Fibroblast of skin of right biceps (primary cell): ENCODE results near the gene RANBP3L.
A peak's percentile ranks its signal among the peaks of the same experiment; 100 is the strongest.
"Not testable (repeated sequence)": the region's sequence is repeated elsewhere in the genome, so short reads cannot be mapped to it uniquely, and the experiment has no call there.

ENCODE experiments used
- DNase-seq: peaks from one replicate; pipeline ENCODE4 v3.0.0-alpha.2; 2013

Gene RANBP3L

DNA sequence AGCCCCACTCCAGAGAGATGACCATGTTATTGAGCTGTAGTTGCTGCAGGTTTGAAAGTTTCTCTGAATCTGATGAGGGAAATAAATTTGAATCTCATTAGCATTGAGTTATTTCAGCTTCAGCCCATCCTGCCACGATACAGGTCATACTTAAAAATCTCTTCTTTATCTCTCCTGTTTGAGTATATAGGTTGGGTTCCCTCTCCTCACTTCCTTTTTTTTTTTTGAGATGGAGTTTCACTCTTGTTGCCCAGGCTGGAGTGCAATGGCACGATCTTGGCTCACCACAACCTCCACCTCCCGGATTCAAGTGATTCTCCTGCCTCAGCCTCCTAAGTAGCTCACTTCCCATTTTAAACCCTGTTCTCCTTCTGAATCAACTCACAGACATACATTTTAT lies 17.9 kb downstream of the RANBP3L start:
- DNase-seq: not testable (repeated sequence)

DNA sequence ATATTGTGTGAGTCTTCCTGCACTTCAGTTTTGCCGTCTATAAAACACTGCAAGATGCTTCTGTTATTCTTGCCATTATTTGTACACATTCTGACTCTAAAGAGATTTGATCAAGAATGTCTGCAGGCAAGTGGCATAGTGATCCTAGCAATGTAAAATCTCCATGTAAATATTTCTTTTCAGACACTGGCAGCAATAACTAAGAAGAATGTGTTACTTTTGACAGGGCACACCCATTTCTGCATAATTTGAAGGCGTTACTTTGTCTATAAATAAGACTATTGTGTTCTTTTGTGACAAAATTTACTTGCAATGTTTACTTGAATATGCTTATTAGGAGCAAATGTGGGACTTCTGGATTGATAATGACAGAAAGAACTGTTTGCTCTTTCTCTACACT lies 20.1 kb downstream of the RANBP3L start:
- no peak for DNase-seq

DNA sequence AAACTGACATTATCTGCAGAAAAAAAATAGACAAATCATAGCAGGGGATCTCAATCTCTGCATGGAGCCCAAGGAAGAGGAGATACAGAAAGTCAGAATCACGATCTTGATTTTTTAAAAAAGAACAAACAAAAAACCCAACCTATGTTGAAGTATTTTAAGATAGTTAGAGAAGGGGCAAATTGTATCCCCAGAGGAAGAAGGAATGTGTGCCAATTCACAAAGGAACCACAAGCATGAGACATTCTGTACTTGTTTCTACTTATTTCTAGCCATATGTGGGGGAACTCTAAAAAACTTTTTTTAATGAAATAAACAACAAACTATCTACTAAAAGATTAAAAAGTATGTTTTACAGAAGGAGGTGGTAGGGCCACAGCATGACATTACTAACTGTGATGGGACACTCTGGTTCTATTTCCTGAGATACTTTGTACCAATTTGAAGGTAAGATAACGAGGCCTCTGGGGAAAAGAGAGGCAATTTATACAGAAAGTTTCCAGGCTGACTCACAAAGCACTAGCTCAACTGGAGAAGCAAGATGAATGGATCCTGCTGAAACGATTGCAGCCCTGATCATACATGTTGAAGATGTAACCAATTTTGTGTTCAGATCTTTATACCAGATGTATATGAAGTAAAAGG lies 22.5 kb downstream of the RANBP3L start:
- DNase-seq: peak; percentile 58

DNA sequence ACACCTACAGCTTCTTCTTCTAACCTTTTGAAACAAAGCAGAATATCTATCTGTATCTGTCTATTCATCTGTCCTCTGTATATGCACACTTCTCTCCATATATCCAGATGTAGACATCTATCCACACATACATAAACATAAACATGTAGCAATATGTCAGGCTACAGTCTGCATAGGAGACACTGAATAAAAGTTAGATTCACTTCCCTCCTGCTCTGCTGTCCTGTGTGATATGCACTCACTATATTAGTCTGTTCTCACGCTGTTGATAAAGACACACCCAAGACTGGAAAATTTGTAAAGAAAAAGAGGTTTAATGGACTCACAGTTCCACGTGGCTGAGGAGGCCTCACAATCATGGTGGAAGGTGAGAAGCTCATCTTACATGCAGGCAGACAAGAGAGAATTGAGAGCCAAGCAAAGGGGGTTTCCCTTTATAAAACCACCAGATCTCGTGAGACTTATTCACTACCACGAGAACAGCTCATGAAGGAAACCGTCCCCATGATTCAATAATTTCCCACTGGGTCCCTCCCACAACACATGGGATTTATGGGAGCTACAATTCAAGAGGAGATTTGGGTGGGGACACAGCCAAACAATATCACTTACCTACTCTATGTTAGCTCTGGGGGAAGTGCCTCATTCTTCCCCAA lies 24.1 kb downstream of the RANBP3L start:
- DNase-seq: no peak

DNA sequence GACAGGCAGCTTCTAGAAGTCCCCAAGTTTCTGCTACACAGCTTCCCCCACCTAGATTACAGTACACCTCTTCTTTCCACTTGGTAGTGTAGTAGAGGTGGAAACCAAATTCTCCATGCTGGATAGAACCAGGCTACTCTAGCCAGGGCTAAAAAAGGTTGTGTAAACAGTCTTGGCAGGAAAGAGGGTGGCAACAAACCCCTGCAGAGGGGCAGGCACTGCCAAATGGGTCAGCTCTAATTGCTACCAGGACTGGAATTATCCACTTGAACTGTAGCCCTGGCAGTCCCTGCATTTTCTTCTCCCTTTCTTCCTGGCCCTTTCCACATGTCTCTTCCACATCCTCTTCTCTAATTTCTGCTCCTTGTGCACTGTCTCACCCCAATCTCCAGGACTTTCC lies 24.8 kb downstream of the RANBP3L start:
- no peak for DNase-seq

DNA sequence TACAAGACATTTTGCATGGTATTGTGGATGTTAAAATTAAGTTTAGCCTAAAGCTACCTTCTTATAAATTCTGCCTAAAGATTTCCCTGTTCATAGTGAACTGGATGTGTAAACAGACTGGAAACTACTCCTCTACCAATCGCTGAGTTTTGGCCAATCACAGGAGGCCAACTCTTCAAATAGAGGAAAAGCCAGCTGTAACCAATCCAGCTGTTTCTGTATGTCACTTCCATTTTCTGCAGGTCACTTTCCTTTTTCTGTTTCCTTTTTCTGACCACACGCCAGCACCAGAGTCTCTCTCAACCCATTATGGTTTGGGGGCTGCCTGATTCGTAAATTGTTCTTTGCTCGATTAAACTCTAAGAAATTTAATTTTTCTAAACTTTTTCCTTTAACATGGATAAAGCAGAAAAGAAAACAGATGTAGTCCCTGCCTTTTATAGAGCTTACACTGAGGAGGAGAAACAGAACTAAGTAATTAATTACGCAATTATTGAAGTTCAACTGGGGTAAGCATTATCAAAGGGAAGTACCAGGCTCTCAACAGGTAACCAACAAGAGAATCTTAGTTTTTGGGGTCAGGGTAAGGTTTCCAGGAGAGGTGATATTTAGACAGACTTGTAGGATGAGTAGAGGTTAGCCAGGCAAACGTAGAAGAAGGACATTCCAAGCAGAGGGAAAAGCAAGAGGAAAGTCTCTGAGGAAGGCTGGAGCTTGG lies 27.7 kb downstream of the RANBP3L start:
- DNase-seq: no peak

DNA sequence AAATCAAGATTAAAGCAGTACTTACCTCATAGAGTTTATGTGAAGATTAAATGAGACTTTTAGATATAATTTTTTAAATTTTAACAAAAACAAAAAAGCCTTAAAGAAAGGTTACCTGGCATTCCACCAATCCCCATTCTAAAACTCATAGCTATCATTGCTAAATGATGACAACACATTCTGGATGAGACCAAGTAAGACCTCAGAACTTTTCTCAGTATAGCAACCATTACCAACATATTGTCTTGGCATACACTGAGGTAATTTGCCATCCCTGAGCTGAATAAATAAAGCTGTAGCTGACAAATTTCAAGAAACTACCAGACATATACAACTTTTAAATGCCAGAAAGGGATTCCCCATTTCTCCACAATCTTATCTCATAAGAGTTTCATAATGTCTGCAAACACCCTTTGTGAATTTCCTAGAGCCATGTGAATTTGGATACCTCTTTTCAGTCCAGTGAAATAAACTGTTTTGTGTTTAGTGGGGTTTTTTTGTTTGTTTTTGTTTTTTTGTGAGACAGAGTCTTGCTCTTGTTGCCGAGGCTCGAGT lies 29.5 kb downstream of the RANBP3L start:
- peak; percentile 27 for DNase-seq

DNA sequence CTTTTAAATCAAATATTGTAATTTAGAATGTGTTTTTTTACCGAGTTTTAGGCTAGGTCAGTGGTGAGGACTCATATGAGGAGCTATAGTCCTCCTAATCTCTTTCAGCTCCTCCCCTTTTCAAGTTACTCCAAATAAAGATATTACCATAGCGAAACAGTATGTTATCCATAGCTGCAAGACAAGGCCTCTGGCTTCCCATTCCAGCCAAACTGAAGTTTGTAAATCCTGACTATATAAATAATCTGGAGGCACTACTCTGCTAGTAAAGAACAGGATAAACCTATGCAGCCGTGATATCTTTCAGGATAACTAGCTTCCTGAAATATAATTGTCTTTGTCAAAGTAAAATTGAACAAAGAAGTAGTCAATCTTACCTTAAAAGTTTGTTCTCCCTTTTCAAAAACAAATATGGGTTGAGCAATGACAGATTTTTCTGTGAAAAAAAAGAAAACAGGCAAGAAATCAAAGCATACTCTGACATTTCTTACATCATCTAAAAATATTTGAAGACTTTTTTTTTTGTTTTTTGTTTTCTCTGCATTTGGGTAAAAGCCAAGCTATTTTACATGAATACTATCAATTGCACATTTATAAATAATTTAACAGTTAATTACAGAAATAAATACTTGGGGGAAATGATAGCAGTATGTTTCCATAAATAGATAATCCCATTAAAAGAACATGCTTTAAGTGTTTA lies 30.7 kb downstream of the RANBP3L start:
- no peak for DNase-seq

DNA sequence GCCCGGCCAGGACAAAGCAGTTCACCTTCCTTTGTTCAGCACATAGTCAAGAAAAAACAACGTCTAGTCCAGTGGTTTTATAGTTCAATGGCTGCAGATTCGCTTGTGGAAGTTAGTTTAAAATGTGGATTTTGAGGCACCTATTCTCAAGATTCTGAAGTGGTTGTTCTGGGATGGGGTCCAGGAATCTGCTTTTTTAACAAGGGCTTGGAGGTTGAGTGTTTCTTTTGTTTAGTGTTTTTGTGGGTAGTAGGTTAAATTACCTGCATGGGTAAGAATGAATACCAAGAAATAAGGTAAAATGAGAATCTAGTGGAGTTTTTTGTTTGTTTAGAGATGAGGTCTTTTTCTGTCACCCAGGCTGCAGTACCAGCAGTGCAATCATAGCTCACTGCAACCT lies 31.5 kb downstream of the RANBP3L start:
- no peak for DNase-seq

DNA sequence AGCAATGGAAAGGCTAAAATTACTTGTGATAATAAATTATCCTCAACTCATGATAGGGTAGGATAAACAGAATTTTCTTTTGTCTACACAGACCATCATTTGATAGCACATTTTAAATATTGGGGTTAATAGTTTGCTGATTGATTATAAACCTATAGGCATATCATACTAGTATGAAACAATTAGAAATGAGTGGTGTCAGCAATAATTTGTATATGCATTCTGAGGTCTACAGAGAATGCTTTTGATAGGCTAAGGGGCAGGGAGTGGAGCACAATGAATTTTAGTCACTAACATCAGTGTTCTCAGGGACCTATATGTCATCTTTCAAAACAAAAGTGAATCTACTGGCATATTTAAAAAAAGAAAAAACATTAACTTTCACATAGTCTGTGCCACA lies 32.2 kb downstream of the RANBP3L start:
- no peak for DNase-seq

DNA sequence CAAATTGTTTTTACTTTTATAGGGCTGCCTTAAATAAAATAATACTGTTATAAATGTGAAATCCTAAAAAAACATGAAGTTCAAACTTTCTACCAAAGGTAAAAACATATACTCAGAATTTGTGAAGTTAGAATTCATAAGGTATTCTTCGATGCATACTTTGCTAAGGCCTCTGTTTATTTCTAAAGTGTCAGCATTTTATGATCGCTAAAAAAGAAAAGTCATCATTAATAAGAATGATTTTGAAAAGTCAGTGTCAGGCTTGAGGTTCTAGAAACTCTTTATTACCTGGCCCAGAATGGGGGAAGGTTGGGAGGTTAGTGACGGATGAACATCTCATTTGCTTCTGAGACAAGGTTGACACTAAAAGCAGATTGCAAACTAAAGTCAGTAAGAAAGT lies 33.8 kb downstream of the RANBP3L start:
- DNase-seq: no peak

DNA sequence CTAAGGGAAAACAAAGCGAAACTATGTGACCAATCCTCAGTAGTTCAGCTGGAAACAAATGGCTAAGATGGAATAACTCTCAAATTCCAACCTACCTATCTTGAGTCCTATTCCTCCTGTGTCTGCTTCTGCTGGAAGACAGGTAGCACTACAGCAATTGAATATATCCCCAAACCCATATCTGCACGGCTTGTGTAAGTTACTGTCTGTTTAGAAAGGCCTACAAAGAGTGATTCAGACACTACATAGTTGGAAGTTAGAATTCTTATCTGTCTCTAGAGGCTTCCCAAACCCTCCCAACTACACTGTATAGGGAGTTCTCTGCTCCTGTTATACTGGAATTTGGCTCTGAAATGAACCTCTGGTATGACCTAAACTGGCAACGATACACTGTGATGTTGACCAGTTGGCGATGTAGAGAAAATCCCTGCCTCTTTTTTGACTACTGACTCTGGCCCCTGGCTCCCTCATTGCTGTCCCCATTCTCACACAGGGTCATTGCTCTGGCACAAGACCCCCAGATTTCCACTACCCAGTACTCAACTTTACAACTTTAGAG lies 37.4 kb downstream of the RANBP3L start:
- DNase-seq: no peak

DNA sequence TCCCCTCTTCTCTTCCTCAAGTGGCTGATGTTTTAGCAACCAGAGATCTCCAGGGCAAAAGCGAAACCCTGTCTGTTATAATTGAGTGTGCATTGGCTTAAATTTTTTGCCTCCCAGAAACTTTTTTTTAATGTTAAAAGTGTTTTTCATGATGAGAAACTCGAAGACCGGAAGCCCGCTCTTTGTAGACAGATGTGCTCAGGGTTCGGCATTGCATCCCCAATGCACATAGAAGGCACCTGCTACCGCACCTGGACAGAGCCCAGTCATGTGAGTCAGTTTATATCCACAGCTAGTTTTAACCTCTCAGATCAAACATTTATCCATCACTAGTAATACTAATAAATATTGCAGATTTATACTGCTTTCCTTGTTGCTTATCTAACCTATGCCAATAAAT lies 40.5 kb downstream of the RANBP3L start:
- DNase-seq: no peak

DNA sequence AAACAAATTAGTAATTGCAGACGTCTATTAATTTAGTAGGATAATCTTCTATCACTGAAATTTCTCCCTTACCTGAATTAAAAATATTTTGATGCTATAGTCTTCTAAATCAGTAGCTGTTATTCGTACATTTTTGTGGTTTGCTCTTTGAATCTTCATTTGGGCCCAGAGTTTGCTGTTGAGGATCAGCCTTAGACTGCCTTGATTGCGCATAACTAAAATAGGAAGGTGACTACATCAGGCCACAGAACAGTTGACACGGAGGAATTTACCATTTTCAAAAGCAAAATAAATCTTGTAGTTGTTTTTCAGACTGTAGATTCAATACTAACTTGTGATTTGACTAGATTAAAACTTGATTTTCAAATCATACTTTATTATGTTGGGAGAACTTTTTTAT lies 48.1 kb downstream of the RANBP3L start:
- DNase-seq: no peak

DNA sequence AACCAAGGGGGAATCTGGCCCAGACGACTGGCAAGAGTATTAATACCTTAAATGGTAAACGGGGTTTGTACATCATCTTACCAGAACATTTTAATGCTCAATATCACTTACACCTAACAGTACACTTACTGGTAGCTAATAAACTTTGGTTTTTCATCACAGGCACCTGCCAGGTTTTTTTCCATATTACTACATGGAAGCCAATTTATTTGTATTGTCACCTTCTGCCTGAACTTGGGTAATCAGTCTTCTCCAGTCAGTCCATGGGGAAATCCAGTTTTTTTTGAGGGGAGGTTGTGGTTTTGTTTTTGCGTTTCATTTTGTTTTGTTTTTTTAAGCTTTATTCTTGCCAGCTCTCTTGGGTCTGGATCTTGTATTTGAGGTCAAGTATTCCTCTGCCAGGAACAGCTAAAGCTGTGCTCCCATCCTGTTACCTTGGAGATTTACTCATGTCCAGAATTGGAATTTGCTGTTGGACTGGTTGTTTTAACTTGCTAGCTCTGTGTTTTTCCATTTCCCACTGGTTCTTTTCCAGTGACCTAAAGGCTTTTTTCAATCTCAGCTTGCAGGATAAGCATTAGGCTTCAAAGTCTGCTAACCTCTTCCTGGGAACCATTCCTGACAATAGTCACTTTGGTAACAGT lies 48.9 kb downstream of the RANBP3L start:
- no peak for DNase-seq

DNA sequence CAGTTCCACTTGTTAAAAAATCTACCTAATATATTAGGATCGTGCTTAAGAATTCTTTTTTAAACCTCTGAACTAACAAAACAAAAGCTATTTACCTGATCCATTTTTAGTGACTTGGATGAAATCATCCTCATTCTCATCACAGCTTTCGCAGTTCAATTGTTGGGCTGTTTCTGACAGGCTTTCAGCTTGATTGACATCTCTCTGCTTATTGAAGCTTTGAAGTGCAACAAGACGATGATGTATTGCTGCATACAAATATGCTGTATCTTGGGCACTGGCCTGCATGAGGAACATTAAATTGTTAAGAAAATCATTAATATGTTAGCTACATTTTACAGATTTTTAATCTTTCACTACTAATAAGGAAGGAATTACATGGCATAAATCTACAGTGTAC lies 50.5 kb downstream of the RANBP3L start:
- DNase-seq: no peak

DNA sequence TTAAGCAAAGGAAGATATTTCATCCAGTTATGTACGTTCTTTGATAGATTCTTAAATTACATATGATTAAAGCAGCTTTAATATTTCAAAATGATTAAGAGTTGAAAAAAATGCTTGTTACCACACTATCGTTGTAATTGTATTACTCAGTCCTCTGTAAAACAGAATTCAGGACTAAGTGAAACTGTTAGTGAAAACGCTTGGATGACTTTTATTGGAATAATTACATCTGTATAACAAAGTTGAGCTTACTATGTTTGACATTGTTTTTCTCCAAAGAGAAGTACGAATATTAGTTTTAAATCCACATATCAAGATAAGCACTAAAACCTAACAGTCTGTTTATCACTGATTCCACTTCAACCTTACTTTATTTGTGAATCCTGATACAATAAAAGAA lies 51.3 kb downstream of the RANBP3L start:
- DNase-seq: no peak

DNA sequence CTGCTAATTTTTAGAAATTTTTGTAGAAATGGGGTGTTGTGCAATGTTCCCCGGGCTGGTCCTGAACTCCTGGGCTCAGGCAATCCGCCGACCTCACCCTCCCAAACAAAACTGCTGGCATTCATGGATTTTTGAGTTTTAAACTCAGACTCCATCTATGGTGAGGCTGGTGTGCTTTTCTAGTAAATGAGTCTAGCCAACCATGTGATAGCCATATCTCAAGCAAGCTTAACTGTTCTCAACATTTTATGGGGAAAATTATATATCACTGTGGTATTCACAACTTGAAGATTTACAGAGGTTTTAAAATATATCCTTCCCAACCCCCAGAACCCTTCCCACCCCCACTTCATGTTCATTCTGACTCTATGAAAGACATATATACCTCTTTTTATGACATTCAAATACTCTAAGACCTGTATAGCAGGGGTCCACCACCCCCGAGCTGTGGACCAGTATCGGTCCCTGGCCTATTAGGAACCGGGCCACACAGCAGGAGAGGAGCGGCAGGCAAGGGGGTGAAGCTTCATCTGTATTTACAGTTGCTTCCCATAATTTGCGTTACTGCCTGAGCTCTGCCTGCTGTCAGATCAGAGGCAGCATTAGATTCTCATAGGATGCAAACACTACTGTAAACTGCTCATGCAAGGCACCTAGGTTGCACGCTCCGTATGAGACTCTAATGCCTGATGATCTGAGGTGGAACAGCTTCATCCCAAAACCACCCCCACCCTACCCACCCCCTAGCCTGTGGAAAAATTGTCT lies 55.5 kb downstream of the RANBP3L start:
- DNase-seq: no peak

DNA sequence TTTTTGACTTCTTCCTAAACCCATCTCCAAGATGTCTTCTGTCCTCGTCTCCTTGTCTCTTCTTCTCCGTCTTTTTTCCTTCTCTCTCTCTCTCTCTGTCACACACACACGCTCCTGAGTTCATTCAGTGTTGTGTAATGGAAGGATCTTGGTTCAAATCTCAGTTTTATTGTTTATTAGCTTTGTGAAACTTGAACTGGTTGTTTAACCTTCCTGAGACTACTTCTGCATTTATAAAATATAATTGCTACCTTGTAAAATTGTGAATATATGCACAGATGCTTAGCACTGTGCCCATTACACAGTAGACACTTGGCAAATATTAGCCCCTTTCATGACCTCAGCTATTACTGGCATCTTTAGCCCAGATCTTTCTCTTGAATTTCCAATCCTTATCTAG lies 57.6 kb downstream of the RANBP3L start:
- no peak for DNase-seq

DNA sequence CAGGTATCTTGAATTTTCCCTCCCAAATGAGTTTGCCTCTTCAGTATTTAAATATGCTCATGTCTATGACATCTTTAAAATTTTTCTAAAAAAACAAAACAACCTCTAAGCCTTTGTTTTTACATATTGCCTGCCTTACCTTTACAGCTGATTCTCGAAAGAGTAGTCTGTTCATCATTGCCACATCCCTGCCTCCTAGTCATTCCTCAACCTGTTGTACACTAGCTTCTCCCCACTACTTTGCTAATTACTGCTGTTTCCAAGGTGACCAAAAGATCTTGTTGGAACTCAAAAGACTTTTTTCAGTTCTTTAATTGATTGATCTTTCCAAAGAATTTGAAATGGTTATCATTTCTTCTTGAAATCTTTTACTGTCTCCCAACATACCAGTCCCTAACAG lies 58.0 kb downstream of the RANBP3L start:
- no peak for DNase-seq

DNA sequence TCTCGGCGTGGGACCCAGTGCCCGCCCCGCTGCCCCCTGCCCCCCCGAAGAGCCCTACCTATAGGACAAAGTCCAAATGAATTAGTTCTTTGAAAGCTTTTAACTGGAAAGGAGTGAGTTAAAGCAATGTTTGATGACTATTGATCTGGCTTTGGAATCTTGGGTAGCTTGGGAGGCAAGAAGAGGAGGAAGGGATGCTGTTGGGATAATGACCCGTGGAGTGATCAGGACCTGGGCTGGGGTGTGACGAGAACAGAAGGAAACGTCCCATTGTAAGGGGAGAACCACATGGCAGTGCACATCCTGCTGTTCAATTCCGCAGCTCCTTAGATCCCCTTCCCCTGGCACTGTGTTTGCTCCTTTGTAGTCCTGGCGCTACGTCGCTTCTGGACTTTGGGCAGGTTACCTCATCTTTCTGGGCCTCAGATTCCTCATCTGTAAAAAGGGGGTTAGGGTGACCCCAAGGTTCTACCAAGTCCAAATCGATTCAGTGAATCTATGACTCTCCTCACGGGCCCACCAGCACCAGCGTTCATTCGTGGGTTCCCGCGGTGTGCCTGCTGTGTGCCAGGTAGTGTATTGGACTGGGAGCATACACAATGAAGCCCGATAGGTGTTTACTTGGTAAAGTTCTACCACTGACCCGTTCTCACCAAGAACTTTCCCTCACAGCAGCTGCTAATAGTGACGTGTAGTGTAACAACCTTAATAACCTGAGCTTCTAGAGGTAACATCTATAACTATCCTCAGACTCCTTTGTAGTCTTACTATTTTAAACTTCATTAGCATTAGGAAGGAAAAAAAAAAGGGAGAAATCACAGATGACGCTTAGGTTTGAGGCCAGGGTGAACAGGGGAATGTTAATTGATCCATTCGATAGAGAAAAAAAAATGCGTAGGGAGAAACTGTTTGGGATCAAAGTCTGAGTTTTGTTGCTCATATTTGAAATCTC lies 58.9 kb downstream of the RANBP3L start:
- no peak for DNase-seq
